GM12891 (cell line): ENCODE data around the gene KIZ.

Experiments used
- PAX5 ChIP-seq: IDR thresholded peaks from 2 replicates; pipeline ENCODE4 v1.6.1; 2011; ENCODE audit warnings: low read length, moderate library complexity, mild to moderate bottlenecking; ENCODE audit not compliant: insufficient read depth, severe bottlenecking
- POLR2A ChIP-seq: IDR thresholded peaks from 2 replicates; pipeline ENCODE4 v1.6.1; 2011; ENCODE audit warnings: low read depth, low read length, control low read depth
- POLR2AphosphoS5 ChIP-seq: IDR thresholded peaks from 2 replicates; pipeline ENCODE4 v1.6.1; 2011; ENCODE audit warnings: low read depth, low read length, control low read depth
- POU2F2 ChIP-seq: IDR thresholded peaks from 2 replicates; pipeline ENCODE4 v1.6.1; 2011; ENCODE audit warnings: low read depth, mild to moderate bottlenecking, control low read depth, low read length, moderate library complexity
- SPI1 ChIP-seq: IDR thresholded peaks from 2 replicates; pipeline ENCODE4 v1.6.1; 2011; ENCODE audit warnings: low read depth, low read length, control low read depth
- TAF1 ChIP-seq: IDR thresholded peaks from 2 replicates; pipeline ENCODE4 v1.6.1; 2011; ENCODE audit warnings: low read depth, low read length, control low read depth

DNA sequence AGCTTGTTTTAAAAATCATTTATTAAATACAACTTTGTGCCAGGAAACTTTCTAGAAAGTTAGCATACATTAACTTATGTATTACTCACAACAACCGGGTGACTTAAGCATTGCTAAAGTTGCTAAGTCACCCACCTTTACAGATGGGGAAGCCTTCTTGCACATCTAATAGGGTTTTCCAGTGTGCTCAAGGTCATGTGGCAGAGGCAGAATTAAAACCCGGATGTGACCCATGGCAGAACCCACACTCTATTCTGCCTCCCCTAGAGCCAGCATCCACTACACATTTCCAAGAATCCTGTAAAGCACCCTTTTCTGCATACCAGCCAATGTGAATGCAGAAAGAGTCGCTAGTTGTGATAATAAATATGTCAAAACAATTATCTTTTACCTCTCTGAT is 33.1 kb upstream of the KIZ start:
- no peak for TF ChIP-seq POU2F2
- no peak for TF ChIP-seq POLR2A
- TF ChIP-seq POLR2AphosphoS5: no peak
- TF ChIP-seq TAF1: no peak
- no peak for TF ChIP-seq SPI1
- TF ChIP-seq PAX5: no peak
